ENCODE data around the gene CNEP1R1.
A peak's percentile ranks its signal among the peaks of the same experiment; 100 is the strongest.

CNEP1R1 gene

DNA sequence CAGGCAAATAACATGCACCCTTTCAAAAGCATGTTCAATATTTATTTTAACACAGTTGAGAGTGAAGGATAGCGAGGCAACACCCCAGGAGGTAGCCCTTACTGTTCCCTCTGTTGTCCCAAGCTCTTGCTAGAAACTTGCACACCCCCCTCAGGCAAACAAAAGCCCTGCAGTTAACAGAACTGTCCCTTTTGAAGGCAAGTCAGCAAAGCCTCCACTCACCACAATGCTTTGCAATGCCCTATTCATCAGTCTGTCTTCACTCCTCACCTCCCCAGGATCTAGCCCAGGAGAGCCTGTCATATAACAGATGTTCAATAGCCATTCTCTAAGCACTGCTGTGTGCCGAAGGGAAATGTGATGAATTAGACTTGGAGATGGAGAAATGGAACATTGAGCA is 3.5 kb upstream of the CNEP1R1 start:
- no peak for DNase-seq

DNA sequence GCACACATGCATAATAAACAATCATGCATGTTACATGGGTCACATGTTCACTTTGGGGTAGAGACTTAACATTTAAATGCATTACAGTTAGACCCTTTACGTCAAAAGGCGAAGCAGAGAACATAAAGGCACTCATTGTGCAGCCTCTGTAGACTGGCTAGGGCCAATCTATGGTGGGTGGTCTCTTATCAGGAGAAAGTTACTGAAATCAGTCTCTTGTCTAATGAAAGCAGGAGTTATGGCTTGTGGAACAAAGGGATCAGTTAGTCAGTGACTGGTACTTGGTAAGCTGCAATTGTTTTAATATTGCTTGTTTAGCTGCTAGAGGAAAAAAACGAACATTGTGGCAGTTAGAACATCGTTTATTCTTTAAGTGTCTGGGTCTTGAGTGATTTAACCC is 1.4 kb upstream of the CNEP1R1 start:
- no peak for DNase-seq

DNA sequence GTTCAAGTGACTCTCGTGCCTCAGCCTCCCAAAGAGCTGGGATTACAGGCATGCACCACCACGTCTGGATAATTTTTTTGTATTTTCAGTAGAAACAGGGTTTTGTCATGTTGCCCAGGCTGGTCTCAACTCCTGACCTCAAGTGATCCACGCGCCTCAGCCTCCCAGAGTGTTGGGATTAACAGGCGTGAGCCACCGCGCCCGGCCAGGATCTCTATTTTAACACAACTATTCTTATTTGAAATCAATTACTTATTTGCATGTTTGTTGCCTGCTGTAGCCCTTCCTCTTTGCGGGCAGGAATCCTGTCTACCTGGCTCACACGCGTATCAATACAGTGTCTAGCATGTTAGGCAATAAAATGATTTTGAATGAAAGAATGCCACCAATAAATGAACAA is 818 bp upstream of the CNEP1R1 start:
- no peak for DNase-seq

DNA sequence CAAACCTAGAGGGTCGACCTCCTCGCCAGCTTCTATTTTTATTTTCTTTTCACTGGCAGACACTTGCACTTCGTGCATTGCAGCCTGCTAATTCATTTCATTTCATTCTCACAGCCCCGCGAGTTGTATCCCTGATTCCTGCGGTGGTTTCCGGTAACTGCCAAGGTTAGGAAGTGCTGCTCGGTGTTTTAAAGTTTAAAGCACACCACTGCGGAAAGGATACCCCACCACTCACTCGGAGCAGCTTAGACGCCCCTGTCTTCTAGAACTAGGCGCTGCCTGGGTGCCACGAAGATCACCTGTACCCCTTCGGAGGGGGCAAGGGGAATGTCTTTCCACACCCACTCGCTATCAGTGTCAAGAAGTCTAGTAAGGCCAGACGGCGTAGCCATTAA is 509 bp downstream of the CNEP1R1 start:
- peak; percentile 16 for DNase-seq

DNA sequence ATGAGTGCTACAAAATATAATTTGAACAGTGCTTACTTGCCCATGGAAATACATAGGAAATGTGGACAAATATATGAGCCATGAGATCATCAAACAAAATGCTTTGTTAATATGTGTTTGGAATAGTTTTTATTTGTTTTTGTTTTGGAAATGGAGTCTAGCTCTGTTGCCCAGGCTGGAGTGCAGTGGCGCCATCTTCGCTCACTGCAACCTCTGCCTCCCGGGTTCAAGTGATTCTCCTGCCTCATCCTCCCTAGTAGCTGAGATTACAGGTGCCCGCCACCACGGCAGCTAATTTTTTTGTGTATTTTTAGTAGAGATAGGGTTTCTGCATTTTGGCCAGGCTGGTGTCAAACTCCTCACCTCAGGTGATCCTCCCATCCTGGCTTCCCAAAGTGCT is 2.8 kb downstream of the CNEP1R1 start:
- no peak for DNase-seq

DNA sequence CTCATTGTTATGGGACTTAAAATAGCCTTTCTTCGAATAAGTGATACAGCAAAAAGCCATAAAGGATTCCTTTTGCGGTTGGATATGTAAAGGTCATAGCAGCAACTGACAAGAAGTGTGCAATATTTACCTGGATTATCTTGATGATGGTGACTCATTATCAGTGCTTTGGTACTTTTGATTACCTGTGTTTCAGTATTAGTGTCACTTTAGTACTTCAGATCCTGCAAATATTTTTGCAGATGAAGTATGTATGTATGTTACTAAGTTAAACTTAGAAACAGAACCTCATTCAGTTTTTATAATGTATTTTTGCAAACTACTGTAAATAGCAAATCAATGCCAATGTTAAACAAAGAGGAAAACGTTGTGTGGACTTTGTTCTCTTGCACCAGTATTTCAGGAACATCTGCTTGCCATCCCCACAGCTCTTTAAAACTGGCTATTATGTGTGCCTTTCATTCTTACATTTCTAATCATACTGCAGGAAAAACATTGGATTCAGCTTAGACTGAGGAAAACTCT is 10.5 kb downstream of the CNEP1R1 start:
- no peak for DNase-seq

DNA sequence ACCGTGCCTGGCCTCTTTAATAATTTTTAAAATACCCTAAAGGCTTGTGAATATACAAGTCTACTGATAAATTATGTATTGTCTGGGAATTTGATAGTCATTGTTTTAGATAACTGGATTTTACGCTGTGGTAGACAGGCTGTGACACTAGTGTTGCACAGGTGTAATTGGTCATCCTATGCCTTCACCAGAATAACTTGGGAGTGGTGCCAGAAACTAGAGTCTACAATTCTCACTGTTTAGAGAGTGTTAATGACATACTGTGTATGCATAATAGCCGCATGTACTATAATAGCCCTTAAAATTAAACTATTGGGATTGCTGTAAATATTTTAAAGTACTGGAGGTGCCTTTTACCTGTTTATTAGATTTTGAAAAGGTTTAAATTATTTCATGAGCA is 11.4 kb downstream of the CNEP1R1 start:
- DNase-seq: no peak

DNA sequence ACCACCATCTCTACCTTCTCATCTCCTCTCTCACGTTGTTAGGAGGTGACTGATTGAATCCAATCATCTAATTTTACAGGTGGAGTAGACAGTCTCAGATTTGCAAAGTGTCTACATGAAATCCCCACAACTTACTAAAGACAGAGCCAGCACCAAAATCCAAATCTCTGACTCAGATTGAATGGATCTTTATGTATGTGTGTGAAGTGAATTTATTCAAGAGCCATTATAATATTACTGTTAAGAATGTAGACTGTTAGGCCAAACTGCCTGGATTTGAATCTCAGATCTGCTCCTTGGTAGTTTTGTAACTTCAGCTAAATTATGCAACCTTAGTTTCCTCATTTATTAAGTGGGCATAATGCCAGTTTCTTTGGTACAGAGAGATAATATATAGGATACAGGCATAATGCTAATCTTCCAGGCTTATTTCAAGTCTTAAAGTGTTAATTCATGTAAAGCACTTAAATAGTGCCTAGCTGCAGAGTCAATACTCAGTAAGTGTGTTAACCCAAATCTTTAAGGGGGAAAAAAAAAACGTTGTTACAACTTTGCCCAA is 12.7 kb downstream of the CNEP1R1 start:
- no peak for DNase-seq

DNA sequence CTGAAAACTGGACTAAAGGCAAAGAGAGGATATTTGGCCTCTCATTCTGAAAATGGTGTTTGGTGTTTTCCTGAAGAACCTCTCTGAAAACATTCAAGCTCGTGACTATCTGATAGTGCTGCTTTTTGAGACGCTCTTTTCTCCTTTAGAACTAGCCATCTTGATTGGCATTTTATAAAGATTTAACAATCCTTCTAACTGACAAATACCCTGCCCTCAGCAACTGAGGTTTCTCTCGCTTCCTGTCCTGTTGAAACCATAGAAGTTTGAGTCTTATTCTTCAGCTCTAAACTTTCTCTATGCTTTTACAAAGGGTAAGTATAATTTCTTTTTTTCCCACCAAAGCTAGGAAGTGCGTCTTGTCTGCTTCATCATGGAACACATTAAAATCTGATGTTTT is 13.3 kb downstream of the CNEP1R1 start:
- DNase-seq: no peak

DNA sequence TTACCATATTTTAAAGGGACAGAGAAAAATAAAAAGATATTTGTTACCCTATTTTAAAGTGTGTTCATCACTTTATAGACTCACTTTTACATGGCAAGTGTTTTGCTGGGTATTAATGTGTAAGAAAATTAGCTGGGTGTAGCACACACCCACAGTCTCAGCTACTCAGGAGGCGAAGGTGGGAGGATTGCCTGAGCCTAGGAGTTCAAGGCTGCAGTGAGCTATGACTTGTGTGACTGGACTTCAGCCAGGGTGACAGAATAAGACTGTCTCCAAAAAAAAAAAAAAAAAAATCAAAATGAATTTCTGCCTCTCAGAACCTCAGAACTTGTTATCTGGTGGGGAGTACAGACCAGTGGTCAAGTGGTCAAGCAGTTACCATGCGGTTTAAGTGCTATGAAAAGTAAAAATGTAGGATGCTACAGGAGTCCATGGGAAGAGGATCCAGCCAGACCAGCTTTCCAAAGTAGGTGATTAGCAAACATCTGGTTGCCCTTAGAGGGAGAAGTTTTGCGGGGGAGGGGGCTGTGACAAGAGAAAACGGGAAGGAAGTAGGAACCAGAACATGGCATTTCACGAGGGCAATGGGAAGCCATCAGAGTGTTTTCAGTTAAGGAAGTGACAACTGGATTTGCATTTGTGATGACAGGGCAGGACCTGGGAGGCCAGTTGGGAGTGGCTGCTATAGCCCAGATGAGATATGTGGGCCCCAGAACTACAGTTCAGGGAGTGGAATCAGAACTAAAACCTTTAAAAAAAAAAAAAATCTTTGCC is 13.9 kb downstream of the CNEP1R1 start:
- no peak for DNase-seq

DNA sequence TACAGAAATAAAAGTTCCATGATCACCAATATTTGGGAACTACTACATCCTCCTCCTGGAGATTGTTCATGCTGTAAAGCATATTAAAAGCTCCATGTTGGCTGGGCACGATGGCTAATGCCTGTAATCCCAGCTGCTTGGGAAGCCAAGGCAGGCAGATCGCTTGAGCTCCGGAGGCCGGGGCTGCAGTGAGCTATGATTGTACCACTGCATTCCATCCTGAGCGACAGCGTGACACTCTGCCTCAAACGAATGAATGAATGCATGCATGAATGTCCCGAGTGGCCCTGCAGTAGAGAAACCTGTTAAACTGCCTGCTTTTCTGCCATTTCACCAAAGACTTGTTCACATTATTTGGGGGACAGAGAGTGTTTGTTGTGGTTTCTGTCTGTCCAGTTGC is 15.0 kb downstream of the CNEP1R1 start:
- no peak for DNase-seq

DNA sequence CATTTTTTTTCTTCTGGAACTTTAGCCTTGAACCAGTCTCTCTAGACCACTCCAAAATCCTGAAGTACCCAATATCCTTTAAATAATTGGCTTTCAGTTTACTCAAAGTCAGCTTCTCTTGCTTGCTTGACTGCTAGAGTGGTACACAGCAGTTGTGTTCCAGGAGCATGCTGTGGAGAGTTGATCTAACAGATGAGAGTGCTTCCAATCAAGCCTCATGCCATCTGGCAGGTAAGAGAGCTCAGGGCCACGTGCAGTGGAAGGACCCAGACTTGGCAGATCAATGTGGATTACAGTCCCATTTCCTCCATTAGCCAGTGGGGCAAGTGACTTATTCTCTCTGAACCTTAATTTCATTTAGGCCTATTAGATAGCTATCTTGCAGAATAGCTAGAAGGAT is 15.7 kb downstream of the CNEP1R1 start:
- no peak for DNase-seq

DNA sequence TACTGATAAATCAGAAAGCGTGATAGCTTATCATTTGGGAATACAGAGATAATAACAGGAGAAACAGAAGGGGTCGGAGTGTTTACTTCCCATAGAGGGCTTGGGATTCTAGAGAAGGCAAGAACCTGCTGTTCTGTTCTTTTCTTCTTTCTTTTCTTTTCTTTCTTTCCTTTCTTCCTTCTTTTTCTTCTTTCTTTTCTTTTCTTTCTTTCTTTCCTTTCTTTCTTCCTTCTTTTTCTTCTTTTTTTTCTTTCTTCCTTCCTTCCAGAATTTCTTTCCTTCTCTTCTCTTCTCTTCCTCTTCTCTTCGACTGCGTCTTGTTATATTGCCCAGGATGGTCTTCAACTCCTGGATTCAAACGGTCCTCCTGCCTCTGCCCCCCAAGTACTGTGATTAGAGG is 18.3 kb downstream of the CNEP1R1 start:
- DNase-seq: no peak

DNA sequence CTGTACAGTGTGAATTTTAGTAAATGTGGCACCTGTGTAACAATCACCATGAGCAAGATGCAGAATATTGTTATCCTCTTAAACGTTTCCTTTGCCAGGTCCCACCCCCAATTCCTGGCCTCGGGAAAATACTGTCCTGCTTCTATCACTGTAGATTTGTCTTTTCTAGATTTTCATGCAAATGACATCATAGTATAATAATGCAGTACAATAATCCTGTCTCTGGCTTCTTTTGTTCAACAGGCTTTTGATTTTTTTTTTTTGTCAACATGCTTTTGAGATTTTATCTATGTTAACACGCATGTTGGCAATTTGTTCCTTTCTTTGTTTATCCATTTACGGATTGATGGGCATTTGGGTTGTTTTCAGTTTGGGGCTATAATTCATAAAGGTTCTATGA is 20.4 kb downstream of the CNEP1R1 start:
- DNase-seq: no peak

DNA sequence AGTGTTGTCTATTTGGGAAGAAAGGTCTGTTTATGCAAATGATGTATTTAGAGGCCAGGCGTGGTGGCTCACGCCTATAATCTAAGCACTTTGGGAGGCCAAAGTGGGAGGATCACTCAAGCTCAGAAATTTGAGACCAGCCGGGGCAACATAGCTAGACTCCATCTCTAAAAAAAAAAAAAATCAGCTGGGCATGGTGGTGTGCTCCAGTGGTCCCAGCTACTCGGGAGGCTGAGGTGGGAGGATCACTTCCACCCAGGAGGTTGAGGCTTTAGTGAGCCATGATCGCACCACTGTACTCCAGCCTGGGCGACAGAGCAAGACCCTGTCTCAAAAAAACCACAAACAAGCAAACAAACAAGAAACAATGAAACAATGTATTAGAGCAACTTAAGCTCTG is 21.8 kb downstream of the CNEP1R1 start:
- no peak for DNase-seq

DNA sequence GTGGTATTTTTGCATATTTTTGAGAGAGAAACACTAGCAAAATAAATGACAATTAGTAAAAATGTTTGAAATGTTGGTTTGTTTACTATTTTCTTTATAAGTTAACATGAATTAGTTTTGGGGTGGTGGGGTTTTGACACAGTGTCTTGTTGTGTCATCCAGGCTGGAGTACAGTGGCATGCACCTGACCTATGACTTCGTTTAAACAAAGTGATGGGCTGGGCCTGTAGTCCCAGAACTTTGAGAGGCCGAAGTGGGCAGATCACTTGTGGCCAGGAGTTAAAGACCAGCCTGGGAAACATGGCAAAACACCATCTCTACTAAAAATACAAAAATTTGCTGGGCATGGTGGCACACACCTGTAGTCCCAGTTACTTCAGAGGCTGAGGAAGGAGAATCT is 22.8 kb downstream of the CNEP1R1 start:
- DNase-seq: no peak

DNA sequence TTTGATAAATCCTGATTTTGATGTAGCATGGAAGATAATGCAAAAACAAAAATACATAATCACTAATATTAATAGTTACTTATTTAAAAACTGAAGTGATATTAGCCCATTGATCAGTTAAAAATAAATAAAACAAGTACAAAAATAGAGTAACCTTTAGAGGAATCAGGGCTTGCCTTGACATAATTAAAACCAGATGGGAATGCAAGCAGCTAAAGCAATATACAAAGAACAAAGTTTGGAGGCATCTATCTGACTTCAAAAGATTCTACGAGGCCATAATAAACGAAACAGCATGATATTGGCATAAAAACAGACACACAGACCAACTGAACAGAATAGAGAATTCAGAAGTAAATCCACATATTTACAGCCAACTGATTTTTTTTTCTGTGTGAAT is 25.8 kb downstream of the CNEP1R1 start:
- DNase-seq: no peak

DNA sequence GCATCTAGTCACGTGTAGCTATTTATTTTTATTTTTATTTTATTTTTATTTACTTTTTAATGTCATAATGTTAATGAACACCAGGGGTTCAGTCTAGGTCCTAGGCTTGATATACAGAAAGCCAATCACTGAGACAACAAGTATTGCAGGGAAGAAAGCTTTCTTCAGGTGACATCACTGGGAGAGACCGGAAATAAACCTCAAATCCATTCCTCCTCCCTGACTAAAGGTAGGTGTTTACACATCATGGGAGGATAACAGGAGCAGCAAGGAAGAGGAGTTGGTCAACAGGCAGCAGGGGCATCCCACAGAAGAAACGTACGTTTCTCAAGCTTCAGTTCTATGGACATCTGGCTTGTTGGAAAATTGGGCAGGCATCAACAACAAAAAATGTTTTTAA is 31.2 kb downstream of the CNEP1R1 start:
- DNase-seq: no peak

DNA sequence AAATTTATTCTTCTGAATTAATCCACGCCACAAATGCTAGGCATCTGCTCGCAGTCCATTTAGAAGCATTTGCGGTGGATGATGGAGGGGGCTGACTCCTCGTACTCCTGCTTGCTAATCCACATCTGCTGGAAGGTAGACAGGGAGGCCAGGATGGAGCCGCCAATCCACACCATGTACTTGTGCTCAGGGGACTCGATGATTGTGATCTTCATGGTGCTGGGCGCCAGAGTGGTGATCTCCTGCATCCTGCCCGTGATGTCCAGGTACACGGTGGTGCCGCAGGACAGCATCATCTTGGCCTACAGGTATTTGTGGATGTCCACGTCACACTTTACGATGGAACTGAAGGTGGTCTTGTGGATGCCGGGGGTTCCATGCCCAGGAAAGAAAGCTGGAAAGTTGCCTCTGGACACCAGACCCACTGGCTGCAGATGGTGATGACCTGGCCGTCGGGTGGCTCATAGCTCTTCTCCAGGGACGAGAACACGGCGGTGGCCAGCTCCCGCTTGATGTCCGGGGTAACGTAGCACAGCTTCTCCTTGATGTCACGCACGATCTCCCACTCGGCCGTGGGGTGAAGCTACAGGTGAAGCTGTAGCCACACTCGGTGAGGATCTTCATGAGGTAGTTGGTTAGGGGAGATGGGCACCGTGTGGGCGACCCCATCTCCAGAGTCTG is 33.2 kb downstream of the CNEP1R1 start:
- DNase-seq: no peak

DNA sequence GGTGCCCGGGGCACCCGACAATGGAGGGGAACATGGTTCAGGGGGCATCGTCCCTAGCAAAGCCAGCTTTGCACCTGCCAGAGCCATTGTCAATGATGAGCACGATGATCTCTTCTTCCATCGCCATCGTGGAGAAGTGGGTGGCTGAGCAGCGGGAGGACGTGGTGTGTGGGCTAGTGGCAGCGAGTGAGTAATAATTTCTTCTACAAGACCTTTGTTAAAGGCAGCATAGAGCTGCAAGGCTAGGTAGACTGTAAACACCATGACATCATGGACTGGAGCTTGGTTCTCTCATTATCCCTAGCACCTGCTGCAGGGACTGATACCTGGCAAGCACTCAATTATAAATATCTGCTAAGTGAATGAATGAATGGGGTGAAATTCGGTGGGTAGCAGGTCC is 34.1 kb downstream of the CNEP1R1 start:
- DNase-seq: no peak

DNA sequence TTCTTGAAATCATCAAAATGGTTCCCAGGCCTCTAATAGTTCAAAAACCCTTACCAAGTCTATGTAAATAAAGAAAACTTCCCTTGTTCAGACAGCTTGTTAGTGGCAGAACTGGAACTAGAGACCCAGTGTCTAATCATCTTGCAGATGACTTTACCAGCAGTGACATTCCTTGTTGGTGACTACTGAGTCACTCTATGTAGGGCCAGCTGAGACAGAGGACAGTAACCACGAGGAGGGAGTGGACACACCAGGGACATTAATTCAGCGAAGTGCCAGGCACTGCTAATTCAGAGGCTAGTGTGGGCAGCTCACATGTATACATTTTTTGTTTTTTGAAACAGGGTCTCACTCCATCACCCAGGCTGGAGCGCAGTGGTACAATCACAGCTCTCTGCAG is 34.6 kb downstream of the CNEP1R1 start:
- no peak for DNase-seq

DNA sequence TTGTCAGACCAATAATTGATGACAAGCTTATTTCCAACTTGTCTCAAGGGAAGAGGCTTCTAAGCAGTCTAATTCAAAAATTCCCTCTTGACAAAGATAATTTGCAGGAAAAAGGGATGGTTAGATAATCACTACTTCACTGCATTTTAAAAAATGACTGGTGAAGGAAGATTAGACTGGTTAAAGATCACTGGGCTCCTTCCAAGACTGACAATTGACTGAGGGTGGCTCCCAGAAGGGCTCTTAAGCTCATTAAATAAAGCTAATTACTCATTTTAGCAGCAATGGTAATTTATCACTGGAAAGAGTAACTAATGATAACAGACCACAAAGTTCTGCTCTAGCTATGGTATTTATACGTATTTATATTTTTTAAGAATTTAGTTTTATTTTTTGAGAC is 36.3 kb downstream of the CNEP1R1 start:
- DNase-seq: no peak

DNA sequence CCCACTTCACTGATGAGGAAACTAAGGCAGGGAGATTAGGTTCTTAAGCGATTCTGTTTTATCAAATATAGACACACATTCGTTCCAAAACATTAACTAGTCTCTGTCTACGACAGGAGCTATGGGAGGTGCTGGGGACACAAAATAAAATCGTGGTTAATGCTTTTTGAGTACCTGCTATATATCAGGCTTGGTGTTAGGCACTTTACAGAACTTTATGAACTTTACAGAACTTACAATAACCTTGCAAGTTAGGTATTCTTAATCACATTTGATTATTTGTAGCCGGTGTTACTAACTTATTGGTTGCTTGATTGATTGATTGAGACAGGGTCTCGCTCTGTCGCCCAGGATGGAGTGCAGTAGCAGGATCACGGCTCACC is 40.2 kb downstream of the CNEP1R1 start:
- no peak for DNase-seq
